Mammary epithelial cell (primary cell): ENCODE results near the gene EMILIN3.

Source experiments
- EZH2 ChIP-seq: IDR thresholded peaks from 2 replicates; pipeline ENCODE4 v1.6.1; 2012; ENCODE audit warnings: low read length, inconsistent platforms, borderline replicate concordance
- TF ChIP-seq, protein P1 (sequence below), 2 donors: IDR thresholded peaks in 1 of 2; conservative IDR thresholded peaks in 1 of 2; 2 replicates each; pipeline ENCODE4 v1.5.1; 2011 to 2012; ENCODE audit warnings: inconsistent platforms in 2 of 2, low read length in 2 of 2, mild to moderate bottlenecking in 2 of 2, control low read depth in 1 of 2, low read depth in 1 of 2; ENCODE audit not compliant: insufficient read depth in 1 of 2; ENCODE audit errors: extremely low read depth in 1 of 2

DNA sequence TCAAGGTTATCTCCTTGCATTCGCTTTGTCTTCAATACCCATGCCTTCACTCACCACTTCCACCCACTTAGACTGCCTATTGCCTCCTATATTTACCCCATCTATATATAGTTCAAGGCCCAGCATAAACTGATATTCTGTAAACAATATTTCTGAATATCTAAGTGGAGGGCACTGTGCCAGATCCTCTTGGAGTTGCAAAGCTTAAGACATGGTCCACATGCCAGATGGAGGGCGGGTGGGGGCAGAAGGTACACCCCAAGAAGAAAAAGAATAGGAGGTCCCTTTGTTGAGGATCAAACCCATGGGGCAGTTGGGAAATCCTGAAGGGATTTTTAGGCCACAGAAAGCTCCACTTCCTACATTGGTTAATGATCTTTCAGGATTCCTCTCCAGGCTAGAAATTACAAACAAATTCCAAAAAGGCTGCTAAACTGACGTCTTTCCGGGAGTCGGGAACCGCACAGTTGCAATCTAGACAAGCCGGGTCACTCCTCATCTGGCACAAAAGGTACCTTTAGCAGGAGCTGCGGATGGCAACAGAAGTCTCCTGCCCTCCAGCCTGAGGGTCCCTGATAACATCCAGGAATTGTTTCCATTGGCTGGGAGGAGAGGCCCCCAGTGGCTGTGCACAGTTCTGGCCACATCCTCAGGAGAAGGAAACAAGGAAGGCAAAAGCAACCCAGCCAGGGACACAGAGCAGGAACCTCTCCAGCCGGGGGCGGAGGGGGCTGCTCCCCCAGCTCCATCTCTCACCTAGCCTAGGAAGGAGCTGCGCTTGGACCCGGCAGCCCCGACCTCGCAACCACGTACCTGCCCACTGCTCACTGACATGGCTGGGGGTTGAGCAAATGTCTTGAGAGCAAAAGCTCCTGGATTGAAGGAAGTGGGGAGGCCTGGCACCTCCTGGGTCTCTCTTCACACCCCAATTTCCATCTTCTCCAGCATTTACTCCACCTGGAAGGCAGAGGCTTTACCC is 31.9 kb downstream of the EMILIN3 start:
- TF ChIP-seq, protein P1, sequence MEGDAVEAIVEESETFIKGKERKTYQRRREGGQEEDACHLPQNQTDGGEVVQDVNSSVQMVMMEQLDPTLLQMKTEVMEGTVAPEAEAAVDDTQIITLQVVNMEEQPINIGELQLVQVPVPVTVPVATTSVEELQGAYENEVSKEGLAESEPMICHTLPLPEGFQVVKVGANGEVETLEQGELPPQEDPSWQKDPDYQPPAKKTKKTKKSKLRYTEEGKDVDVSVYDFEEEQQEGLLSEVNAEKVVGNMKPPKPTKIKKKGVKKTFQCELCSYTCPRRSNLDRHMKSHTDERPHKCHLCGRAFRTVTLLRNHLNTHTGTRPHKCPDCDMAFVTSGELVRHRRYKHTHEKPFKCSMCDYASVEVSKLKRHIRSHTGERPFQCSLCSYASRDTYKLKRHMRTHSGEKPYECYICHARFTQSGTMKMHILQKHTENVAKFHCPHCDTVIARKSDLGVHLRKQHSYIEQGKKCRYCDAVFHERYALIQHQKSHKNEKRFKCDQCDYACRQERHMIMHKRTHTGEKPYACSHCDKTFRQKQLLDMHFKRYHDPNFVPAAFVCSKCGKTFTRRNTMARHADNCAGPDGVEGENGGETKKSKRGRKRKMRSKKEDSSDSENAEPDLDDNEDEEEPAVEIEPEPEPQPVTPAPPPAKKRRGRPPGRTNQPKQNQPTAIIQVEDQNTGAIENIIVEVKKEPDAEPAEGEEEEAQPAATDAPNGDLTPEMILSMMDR (conservative IDR thresholded peaks at IDR 0.05 in 1 of 2, IDR thresholded peaks at IDR 0.05 in 1 of 2; ENCODE audit: extremely low read depth in 1 of 2, insufficient read depth in 1 of 2, low read depth in 1 of 2, low read length in 2 of 2) = no peak
- TF ChIP-seq EZH2 = no peak
